ENCODE results near the gene COX6A1. TPM values are rescaled to one million over a fixed set of nuclear protein-coding genes. Genes with fewer than 3 reads are reported as not detected.
A peak's percentile ranks its signal among the peaks of the same experiment; 100 is the strongest.
"Not testable (repeated sequence)": the region's sequence is repeated elsewhere in the genome, so short reads cannot be mapped to it uniquely, and the experiment has no call there.

The COX6A1 gene
- total RNA-seq, 1 donor from 2014 or later, result 142 TPM

- DNase-seq, result no peak
- Histone ChIP-seq H3K4me3 (no peak overlapping the region), H3K27ac (replicated peaks) (peak overlapping the region; percentile 17), H3K9me3 (replicated peaks) (no peaks in the 10 kb centered on the region), H3K27me3 (ENCODE audit: low read depth) (no peaks in the 10 kb centered on the region), H3K36me3 (peaks cover 52% of the 10 kb centered on the region), H3K4me1 (peaks cover 53% of the 10 kb centered on the region)
- no peak for TF ChIP-seq CTCF (IDR thresholded peaks at IDR 0.05; ENCODE audit: borderline replicate concordance)
- intact Hi-C loops (cut with micrococcal nuclease), result no loop called here
Measured at GRCh38 chr12:120444676-120445075, 6.8 kb downstream of the COX6A1 start.

- Histone ChIP-seq H3K4me3 (peak within 1 kb of the TSS; percentile 87), H3K4me1 (peaks cover 42% of the 10 kb centered on the region), H3K36me3 (peaks cover 52% of the 10 kb centered on the region), H3K27ac (replicated peaks) (peak within 1 kb of the TSS; percentile 88), H3K9me3 (replicated peaks) (no peaks in the 10 kb centered on the region), H3K27me3 (ENCODE audit: low read depth) (no peaks in the 10 kb centered on the region)
- DNase-seq, result peak; percentile 85
- intact Hi-C loops (cut with micrococcal nuclease), result no loop called here
- no peak for TF ChIP-seq CTCF (IDR thresholded peaks at IDR 0.05; ENCODE audit: borderline replicate concordance)
Measured at GRCh38 chr12:120445911-120446843, 8.3 kb downstream of the COX6A1 start, which contains the start of the genes GATC and TRIAP1. Gene GATC, plus strand, starts transcription at chr12:120446444. Its CDS starts 37 bp downstream, at chr12:120446481. Gene TRIAP1, minus strand, starts transcription at chr12:120446384. Its CDS starts 12 bp downstream, at chr12:120446372.

GRCh38 chr12:120446844-120447178 is 8.9 kb downstream of the COX6A1 start:
- H3K4me1 ChIP-seq, result peaks cover 42% of the 10 kb centered on the region

GRCh38 chr12:120447992-120448391 is 10.1 kb downstream of the COX6A1 start:
- H3K4me3 ChIP-seq, result peak overlapping the region; percentile 87
- intact Hi-C loops (cut with micrococcal nuclease), result no loop called here

More at GRCh38 chr12:120446844-120447178, 8.9 kb downstream of the COX6A1 start:
- Histone ChIP-seq H3K4me3 (peak overlapping the region; percentile 87), H3K36me3 (peaks cover 52% of the 10 kb centered on the region), H3K27ac (replicated peaks) (peak overlapping the region; percentile 88)
- DNase-seq; intact Hi-C loops (cut with micrococcal nuclease); H3K9me3 ChIP-seq (replicated peaks); H3K27me3 ChIP-seq (ENCODE audit: low read depth): not testable (repeated sequence)

GRCh38 chr12:120452524-120452923 is 14.6 kb downstream of the COX6A1 start:
- H3K27me3 ChIP-seq (ENCODE audit: low read depth); H3K9me3 ChIP-seq (replicated peaks); H3K4me1 ChIP-seq; H3K4me3 ChIP-seq; DNase-seq; H3K27ac ChIP-seq (replicated peaks); intact Hi-C loops (cut with micrococcal nuclease): not testable (repeated sequence)
- peaks cover 64% of the 10 kb centered on the region for H3K36me3 ChIP-seq

More at GRCh38 chr12:120447992-120448391, 10.1 kb downstream of the COX6A1 start:
- DNase-seq, result no peak
- Histone ChIP-seq H3K4me1 (peaks cover 38% of the 10 kb centered on the region), H3K36me3 (peaks cover 50% of the 10 kb centered on the region), H3K9me3 (replicated peaks) (no peaks in the 10 kb centered on the region), H3K27me3 (ENCODE audit: low read depth) (no peaks in the 10 kb centered on the region), H3K27ac (replicated peaks) (no peak overlapping the region)
- TF ChIP-seq CTCF (IDR thresholded peaks at IDR 0.05; ENCODE audit: borderline replicate concordance), result no peak

- Histone ChIP-seq H3K9me3 (replicated peaks) (no peaks in the 10 kb centered on the region), H3K4me1 (peaks cover 4% of the 10 kb centered on the region), H3K27ac (replicated peaks) (no peak overlapping the region), H3K27me3 (ENCODE audit: low read depth) (no peaks in the 10 kb centered on the region), H3K4me3 (no peak overlapping the region), H3K36me3 (peaks cover 71% of the 10 kb centered on the region)
- no peak for DNase-seq
- intact Hi-C loops (cut with micrococcal nuclease), result no loop called here
- no peak for TF ChIP-seq CTCF (IDR thresholded peaks at IDR 0.05; ENCODE audit: borderline replicate concordance)
Measured at GRCh38 chr12:120453060-120453750, 15.3 kb downstream of the COX6A1 start.
